Measurements from ENCODE around the gene LRBA.

DNA sequence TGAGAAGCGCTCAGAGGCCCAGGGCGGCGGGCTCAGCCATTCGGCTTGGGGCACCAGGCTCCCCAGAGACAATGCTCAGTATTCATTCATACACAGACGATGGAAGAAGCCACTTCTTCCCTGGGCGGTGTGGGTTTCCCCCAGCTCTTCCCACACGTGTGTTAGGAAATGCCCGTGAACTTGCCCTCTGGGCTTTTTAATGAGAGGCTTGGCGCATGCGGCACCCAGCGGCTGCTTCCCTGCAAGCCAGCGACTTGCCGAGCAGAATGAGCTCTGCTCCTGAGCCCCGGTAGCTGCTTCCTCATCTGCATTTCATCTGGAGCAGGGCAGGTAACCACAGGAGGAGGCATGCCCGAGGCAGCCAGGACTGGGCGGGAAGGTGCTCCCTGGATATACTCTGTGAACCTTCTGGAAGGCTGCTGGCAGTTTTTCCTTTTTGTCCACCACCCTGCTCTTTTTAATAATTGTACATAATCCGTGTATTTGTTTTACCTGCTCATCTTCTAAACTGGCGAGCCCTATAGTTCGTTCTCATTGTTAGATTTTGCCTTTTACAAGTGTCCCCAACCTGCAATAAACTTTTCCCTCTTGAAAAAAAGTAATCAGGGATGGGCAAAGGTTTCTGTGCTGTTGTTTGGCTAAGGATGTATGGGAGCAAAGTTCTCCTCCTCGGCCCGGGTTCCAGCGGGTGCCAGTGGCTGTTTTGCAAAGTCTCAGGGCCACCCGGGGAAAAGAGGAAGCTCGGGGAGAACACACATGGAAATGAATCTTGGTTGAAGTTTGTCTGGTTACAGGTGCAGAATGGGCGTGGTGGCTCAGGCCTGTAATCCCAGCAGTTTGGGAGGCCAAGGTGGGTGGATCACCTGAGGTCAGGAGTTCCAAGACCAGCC, 758.0 kb downstream of the LRBA start:
- TF ChIP-seq CTCF (IDR thresholded peaks at IDR 0.05; ENCODE audit: extremely low read depth in 1 of 2, insufficient read depth in 1 of 2, low read depth in 1 of 2, low read length in 2 of 2) (no peak), EZH2 (IDR thresholded peaks at IDR 0.05; ENCODE audit: borderline replicate concordance, low read depth, low read length, severe bottlenecking) (no peak), POLR2A (IDR thresholded peaks at IDR 0.05; ENCODE audit: low read depth, low read length) (no peak), POLR2AphosphoS5 (IDR thresholded peaks at IDR 0.05; ENCODE audit: insufficient read depth, low read depth, low read length) (no peak), GATA2 (IDR thresholded peaks at IDR 0.05; ENCODE audit: insufficient read depth, insufficient read length, low read depth, low read length) (no peak), MYC (IDR thresholded peaks at IDR 0.05; ENCODE audit: low read depth, low read length) (no peak), JUN (IDR thresholded peaks at IDR 0.05; ENCODE audit: borderline replicate concordance, insufficient read depth, insufficient read length, low read depth) (no peak), FOS (IDR thresholded peaks at IDR 0.05; ENCODE audit: borderline replicate concordance, insufficient read depth, low read length) (no peak)
- TF ChIP-seq, protein P1, sequence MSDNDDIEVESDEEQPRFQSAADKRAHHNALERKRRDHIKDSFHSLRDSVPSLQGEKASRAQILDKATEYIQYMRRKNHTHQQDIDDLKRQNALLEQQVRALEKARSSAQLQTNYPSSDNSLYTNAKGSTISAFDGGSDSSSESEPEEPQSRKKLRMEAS (IDR thresholded peaks at IDR 0.05; ENCODE audit: insufficient read depth, insufficient read length), result no peak
